Mesenchymal stem cell (in vitro differentiated cells and primary cell): ENCODE measurements around the gene POLH. TPM values are rescaled to one million over a fixed set of nuclear protein-coding genes. Genes with fewer than 3 reads are reported as not detected.
"Not testable (repeated sequence)": the region's sequence is repeated elsewhere in the genome, so short reads cannot be mapped to it uniquely, and the experiment has no call there.

ENCODE experiments used
- DNase-seq: peaks from one replicate; pipeline ENCODE4 v3.0.0-alpha.2; 2013
- H2AFZ ChIP-seq: one replicate; pipeline ENCODE4 v1.6.1; 2013; ENCODE audit warnings: low read depth, mild to moderate bottlenecking, control low read depth, inconsistent platforms, low read length, moderate library complexity
- H2AK5ac ChIP-seq: 2 replicates; pipeline ENCODE4 v1.6.1; 2013; ENCODE audit warnings: low read length, moderate library complexity, mild to moderate bottlenecking, inconsistent platforms; ENCODE audit not compliant: severe bottlenecking
- H2BK120ac ChIP-seq: one replicate; pipeline ENCODE4 v1.6.1; 2013; ENCODE audit warnings: low read depth, mild to moderate bottlenecking, inconsistent platforms, low read length, moderate library complexity
- H2BK12ac ChIP-seq, 2 experiments: one replicate each; pipeline ENCODE4 v1.6.1; 2013; ENCODE audit warnings: inconsistent platforms in 2 of 2, low read length in 2 of 2, mild to moderate bottlenecking in 2 of 2, moderate library complexity in 2 of 2, control low read depth in 1 of 2
- H2BK15ac ChIP-seq: one replicate; pipeline ENCODE4 v1.6.1; 2013; ENCODE audit warnings: mild to moderate bottlenecking, low read depth, inconsistent platforms; ENCODE audit not compliant: poor library complexity, severe bottlenecking
- H2BK5ac ChIP-seq: 2 replicates; pipeline ENCODE4 v1.6.1; 2013; ENCODE audit warnings: low read depth, mild to moderate bottlenecking, low read length, control low read depth, inconsistent platforms; ENCODE audit not compliant: poor library complexity, severe bottlenecking
- H3K14ac ChIP-seq, 2 experiments: one replicate each; pipeline ENCODE4 v1.6.1; 2013; ENCODE audit warnings: inconsistent platforms in 2 of 2, low read length in 2 of 2, control low read depth in 1 of 2, mild to moderate bottlenecking in 1 of 2, moderate library complexity in 1 of 2
- H3K18ac ChIP-seq, 2 experiments: one replicate each; pipeline ENCODE4 v1.6.1; 2013; ENCODE audit warnings: inconsistent platforms in 2 of 2, low read length in 2 of 2, control low read depth in 1 of 2, low read depth in 1 of 2, mild to moderate bottlenecking in 1 of 2
- H3K23ac ChIP-seq, 2 experiments: one replicate each; pipeline ENCODE4 v1.6.1; 2013; ENCODE audit warnings: inconsistent platforms in 2 of 2, low read length in 2 of 2, mild to moderate bottlenecking in 2 of 2, moderate library complexity in 2 of 2, control low read depth in 1 of 2
- H3K27ac ChIP-seq: 2 replicates; pipeline ENCODE4 v1.5.1; 2013; ENCODE audit warnings: mild to moderate bottlenecking, moderate library complexity, low read length, control low read depth, inconsistent platforms; ENCODE audit not compliant: poor library complexity, severe bottlenecking
- H3K27me3 ChIP-seq, 2 experiments: 2 replicates each; pipeline versions ENCODE4 v1.6.1 to v1.7.0; 2013; ENCODE audit warnings: low read length in 2 of 2, mild to moderate bottlenecking in 2 of 2, moderate library complexity in 2 of 2, control low read depth in 1 of 2, inconsistent platforms in 1 of 2; ENCODE audit not compliant: control insufficient read depth in 1 of 2, insufficient read depth in 1 of 2
- H3K36me3 ChIP-seq, 2 experiments: 2 replicates each; pipeline versions ENCODE4 v1.6.1 to v1.7.0; 2013; ENCODE audit warnings: low read length in 2 of 2, control low read depth in 1 of 2, inconsistent platforms in 1 of 2, low read depth in 1 of 2, mild to moderate bottlenecking in 1 of 2; ENCODE audit not compliant: insufficient read depth in 2 of 2, control insufficient read depth in 1 of 2
- H3K4ac ChIP-seq, 2 experiments: one replicate each; pipeline ENCODE4 v1.6.1; 2013; ENCODE audit warnings: inconsistent platforms in 2 of 2, low read length in 2 of 2, mild to moderate bottlenecking in 2 of 2, moderate library complexity in 2 of 2, control low read depth in 1 of 2, low read depth in 1 of 2
- H3K4me1 ChIP-seq: 2 replicates; pipeline ENCODE4 v1.6.1; 2013; ENCODE audit warnings: low read depth, low read length, control low read depth; ENCODE audit not compliant: control insufficient read depth, insufficient read depth
- H3K4me2 ChIP-seq: 2 replicates; pipeline ENCODE4 v1.6.1; 2013; ENCODE audit warnings: low read length, mild to moderate bottlenecking, inconsistent platforms; ENCODE audit not compliant: poor library complexity, severe bottlenecking
- H3K4me3 ChIP-seq, 2 experiments: 2 replicates each; pipeline versions ENCODE4 v1.5.1 to v1.7.0; 2013; ENCODE audit warnings: low read length in 2 of 2, mild to moderate bottlenecking in 2 of 2, control low read depth in 1 of 2, low read depth in 1 of 2; ENCODE audit not compliant: insufficient read depth in 1 of 2
- H3K79me1 ChIP-seq: replicated peaks from 2 replicates; pipeline ENCODE4 v1.6.1; 2013; ENCODE audit warnings: mild to moderate bottlenecking, control low read depth, low read length, inconsistent platforms; ENCODE audit not compliant: poor library complexity, severe bottlenecking
- H3K9ac ChIP-seq: 2 replicates; pipeline ENCODE4 v1.7.0; 2013; ENCODE audit warnings: mild to moderate bottlenecking, low read length, moderate library complexity
- H3K9me3 ChIP-seq: 2 replicates; pipeline ENCODE4 v1.7.0; 2013; ENCODE audit warnings: mild to moderate bottlenecking, low read length; ENCODE audit not compliant: control insufficient read depth
- H4K8ac ChIP-seq: one replicate; pipeline ENCODE4 v1.6.1; 2013; ENCODE audit warnings: inconsistent platforms, mild to moderate bottlenecking, low read length, moderate library complexity
- H4K91ac ChIP-seq: one replicate; pipeline ENCODE4 v1.6.1; 2013; ENCODE audit warnings: mild to moderate bottlenecking, low read length, inconsistent platforms
- whole genome bisulfite sequencing: methylation state at CpG from one replicate; pipeline ENCODE4 v1.1.7; 2013; ENCODE audit warnings: mixed read lengths; 5-methylcytosine and 5-hydroxymethylcytosine counted together
- polyA plus RNA-seq, 2 experiments: library from polyadenylated mRNA; stranded (reverse); fragments of 200-250 nt; gene quantifications; one replicate each; pipeline ENCODE4 v1.2.3, GENCODE V29; 2013

Gene POLH
- polyA plus RNA-seq (2013, experiment 1 of 2): 10.5 TPM
- polyA plus RNA-seq (2013, experiment 2 of 2): 10.3 TPM

DNA sequence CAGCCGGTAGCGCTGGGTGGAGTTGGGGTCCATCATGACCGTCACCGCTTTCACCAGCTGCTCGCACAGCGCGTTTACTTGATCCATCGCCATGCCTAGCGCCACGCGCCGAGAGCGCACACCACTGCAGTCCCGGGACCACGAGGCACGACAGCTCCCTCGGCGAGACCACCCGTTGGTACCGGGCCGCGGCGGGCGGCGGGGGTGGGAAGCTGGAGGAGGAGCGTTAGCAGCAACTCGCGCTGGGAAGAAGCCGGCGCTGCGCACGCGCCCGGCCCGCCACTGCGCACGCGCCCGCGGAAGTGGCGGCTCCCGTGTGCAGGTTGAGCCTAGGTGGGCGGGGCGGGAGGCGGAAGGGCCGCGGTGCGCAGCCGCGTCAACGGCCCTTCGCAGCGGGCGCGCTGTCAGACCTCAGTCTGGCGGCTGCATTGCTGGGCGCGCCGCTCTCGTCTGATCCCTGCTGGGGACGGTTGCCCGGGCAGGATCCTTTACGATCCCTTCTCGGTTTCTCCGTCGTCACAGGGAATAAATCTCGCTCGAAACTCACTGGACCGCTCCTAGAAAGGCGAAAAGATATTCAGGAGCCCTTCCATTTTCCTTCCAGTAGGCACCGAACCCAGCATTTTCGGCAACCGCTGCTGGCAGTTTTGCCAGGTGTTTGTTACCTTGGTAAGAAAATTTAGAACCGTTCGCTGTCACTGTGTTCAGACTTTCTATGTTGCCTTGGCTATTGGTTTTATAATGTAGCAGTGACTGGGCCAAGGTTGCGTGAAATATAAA is at the start of gene POLH, which contains the start of gene XPO5:
Gene POLH (plus strand): TSS at position 414 of the 780 bp plus-strand sequence. CDS start 6,135 bp downstream, outside the sequence.
Gene XPO5 (minus strand): TSS at position 267 of the 780 bp plus-strand sequence. CDS start 174 bp downstream, at position 93.
- peak within 1 kb of the TSS; percentile 100 for H3K9ac ChIP-seq
- H2BK5ac ChIP-seq: peak within 1 kb of the TSS; percentile 71
- peak within 1 kb of the TSS in 1 of 2 experiments; percentile 98 for H3K14ac ChIP-seq
- no peaks in the 10 kb centered on the region for H3K9me3 ChIP-seq
- peak within 1 kb of the TSS in 1 of 2 experiments; percentile 91 for H3K23ac ChIP-seq
- peak within 1 kb of the TSS; percentile 80 for H3K4me2 ChIP-seq
- H2BK12ac ChIP-seq: no peak within 1 kb of the TSS
- peak within 1 kb of the TSS; percentile 44 for H2AK5ac ChIP-seq
- H3K4me1 ChIP-seq: peaks cover 8% of the 10 kb centered on the region
- peak within 1 kb of the TSS; percentile 87 for H4K8ac ChIP-seq
- H2BK15ac ChIP-seq: peak within 1 kb of the TSS; percentile 44
- H3K27me3 ChIP-seq: no peaks in the 10 kb centered on the region
- peak within 1 kb of the TSS; percentile 64 for H4K91ac ChIP-seq
- peak within 1 kb of the TSS; percentile 96 for H2AFZ ChIP-seq
- peak within 1 kb of the TSS; percentile 98 for H3K27ac ChIP-seq
- H3K36me3 ChIP-seq: peaks cover 6 to 24% of the 10 kb centered on the region in 2 experiments
- H3K79me1 ChIP-seq: peaks cover 11% of the 10 kb centered on the region
- 1% methylated on average over 70 of the region's 76 CpGs for WGBS
- H2BK120ac ChIP-seq: peak within 1 kb of the TSS; percentile 15
- H3K18ac ChIP-seq: peak within 1 kb of the TSS; percentile 92 to 94
- H3K4me3 ChIP-seq: peak within 1 kb of the TSS; percentile 94 to 100
- DNase-seq: peak; percentile 93
- peak within 1 kb of the TSS; percentile 71 to 89 for H3K4ac ChIP-seq

DNA sequence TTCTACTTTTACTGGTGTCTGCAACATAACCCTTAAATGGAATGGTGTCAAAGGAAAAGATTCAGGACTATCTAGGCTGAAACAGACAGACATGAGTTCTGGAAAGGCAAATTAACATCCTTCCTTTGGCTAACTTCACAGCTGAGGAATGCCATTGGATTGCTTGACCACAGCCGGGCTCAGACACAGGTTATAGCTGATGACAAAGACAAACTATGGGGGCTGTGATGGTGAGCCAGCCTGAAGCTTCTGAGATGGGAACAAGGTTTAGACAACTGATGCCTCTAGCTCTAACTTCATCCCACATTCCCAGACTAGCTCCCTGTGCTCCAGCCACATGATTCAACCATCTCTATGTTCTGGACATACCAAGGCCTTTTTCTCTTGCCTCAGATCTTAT is 43.8 kb upstream of the POLH start:
- H3K36me3 ChIP-seq: peaks cover 42 to 81% of the 10 kb centered on the region in 2 experiments
- no peak overlapping the region for H3K27ac ChIP-seq
- H3K4ac ChIP-seq: no peak overlapping the region
- no peak for DNase-seq
- no peak overlapping the region for H2AFZ ChIP-seq
- no peak overlapping the region for H4K91ac ChIP-seq
- no peak overlapping the region for H2AK5ac ChIP-seq
- H3K4me1 ChIP-seq: no peaks in the 10 kb centered on the region
- no peaks in the 10 kb centered on the region for H3K27me3 ChIP-seq
- H2BK120ac ChIP-seq: no peak overlapping the region
- H4K8ac ChIP-seq: no peak overlapping the region
- H3K23ac ChIP-seq: no peak overlapping the region
- H2BK5ac ChIP-seq: no peak overlapping the region
- no peak overlapping the region for H2BK12ac ChIP-seq
- H3K79me1 ChIP-seq: peaks cover 12% of the 10 kb centered on the region
- H2BK15ac ChIP-seq: no peak overlapping the region
- no peak overlapping the region for H3K18ac ChIP-seq
- no peak overlapping the region for H3K9ac ChIP-seq
- no peaks in the 10 kb centered on the region for H3K9me3 ChIP-seq
- no peak overlapping the region for H3K14ac ChIP-seq
- H3K4me3 ChIP-seq: no peak overlapping the region
- no peak overlapping the region for H3K4me2 ChIP-seq
- 100% methylated on average over 1 of the region's 1 CpG for WGBS

DNA sequence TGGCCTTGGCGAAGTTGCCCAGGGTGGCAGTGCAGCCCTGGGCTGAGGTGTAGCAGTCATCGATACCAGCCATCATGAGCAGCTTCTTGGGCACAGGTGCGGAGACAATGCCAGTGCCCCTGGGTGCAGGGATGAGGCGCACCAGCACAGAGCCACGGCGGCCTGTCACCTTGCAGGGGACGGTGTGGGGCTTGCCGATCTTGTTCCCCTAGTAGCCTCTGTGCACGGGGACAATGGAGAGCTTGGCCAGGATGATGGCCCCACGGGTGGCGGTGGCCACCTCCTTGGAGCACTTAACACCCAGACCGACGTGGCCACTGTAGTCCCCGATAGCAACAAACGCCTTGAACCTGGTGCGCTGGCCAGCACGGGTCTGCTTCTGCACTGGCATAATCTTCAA is 37.0 kb upstream of the POLH start:
- H3K79me1 ChIP-seq, H4K91ac ChIP-seq, H4K8ac ChIP-seq, H3K4ac ChIP-seq, H3K14ac ChIP-seq, H3K9ac ChIP-seq, H3K27me3 ChIP-seq, H2BK15ac ChIP-seq, H2AK5ac ChIP-seq, H3K4me3 ChIP-seq, H3K4me1 ChIP-seq, H3K4me2 ChIP-seq, DNase-seq, H2AFZ ChIP-seq, H2BK5ac ChIP-seq, H2BK12ac ChIP-seq, H3K18ac ChIP-seq, H2BK120ac ChIP-seq, H3K23ac ChIP-seq, H3K9me3 ChIP-seq, H3K27ac ChIP-seq: not testable (repeated sequence)
- H3K36me3 ChIP-seq: peaks cover 38 to 66% of the 10 kb centered on the region in 2 experiments
- over 99% methylated on average over 14 of the region's 17 CpGs for WGBS

DNA sequence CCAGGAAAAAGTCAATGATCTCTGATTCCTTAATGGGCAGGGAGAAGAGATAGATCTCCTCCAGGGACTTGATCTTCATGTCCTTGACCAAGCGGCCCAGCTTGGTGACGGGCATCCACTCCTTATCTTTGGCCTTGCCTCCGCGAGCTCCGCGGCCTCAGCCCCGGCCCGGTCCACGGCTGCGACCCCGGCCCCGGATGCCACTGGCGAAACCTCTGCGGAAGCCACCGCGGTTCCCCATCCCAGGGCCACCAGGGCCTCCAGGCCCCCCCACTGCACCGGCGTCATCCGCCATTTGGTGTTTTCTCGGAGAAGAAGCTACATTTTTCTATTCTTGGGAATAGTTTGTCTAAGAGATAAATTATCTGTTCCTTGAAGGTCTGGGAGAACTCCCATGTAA is 36.6 kb upstream of the POLH start:
- not testable (repeated sequence) for H2BK120ac ChIP-seq, H4K8ac ChIP-seq, H3K79me1 ChIP-seq, DNase-seq, H2BK12ac ChIP-seq, H2BK15ac ChIP-seq, H3K9me3 ChIP-seq, H2BK5ac ChIP-seq, H3K4me2 ChIP-seq, H3K4me1 ChIP-seq, H3K9ac ChIP-seq, H2AK5ac ChIP-seq, H3K27me3 ChIP-seq, H3K27ac ChIP-seq, H4K91ac ChIP-seq, H2AFZ ChIP-seq, H3K18ac ChIP-seq, H3K23ac ChIP-seq, H3K4ac ChIP-seq, H3K14ac ChIP-seq, H3K4me3 ChIP-seq
- 97% methylated on average over 16 of the region's 20 CpGs for WGBS
- peaks cover 38 to 65% of the 10 kb centered on the region in 2 experiments for H3K36me3 ChIP-seq
